ENCODE data around the gene UNC45B.

DNA sequence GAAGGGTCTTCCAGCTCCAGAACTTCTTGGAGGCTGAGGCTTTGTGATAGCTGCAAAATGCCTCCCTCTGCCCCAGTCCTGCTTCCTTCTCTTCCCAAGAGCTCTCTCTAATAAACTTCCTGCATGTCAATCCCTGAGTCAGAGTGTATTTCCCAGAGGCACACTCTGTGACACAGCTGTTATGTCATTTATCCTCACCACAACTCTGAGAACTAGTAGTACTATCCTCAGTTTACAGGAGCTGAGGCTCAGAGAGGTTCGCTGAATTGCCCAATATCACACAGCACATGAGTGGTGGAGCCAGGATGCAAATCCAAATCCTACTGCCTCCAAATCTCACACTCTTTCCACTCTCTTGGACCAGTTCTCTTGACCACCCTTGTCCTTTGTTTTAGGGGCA lies 20.0 kb downstream of the UNC45B start:
- TF ChIP-seq, protein P1, sequence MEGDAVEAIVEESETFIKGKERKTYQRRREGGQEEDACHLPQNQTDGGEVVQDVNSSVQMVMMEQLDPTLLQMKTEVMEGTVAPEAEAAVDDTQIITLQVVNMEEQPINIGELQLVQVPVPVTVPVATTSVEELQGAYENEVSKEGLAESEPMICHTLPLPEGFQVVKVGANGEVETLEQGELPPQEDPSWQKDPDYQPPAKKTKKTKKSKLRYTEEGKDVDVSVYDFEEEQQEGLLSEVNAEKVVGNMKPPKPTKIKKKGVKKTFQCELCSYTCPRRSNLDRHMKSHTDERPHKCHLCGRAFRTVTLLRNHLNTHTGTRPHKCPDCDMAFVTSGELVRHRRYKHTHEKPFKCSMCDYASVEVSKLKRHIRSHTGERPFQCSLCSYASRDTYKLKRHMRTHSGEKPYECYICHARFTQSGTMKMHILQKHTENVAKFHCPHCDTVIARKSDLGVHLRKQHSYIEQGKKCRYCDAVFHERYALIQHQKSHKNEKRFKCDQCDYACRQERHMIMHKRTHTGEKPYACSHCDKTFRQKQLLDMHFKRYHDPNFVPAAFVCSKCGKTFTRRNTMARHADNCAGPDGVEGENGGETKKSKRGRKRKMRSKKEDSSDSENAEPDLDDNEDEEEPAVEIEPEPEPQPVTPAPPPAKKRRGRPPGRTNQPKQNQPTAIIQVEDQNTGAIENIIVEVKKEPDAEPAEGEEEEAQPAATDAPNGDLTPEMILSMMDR (IDR thresholded peaks at IDR 0.05) = no peak
- no peak for TF ChIP-seq POLR2A (IDR thresholded peaks at IDR 0.05)

Data from esophagus squamous epithelium (tissue), 4 donors.